ENCODE results near the gene FMOD.
"Not testable (repeated sequence)": the region's sequence is repeated elsewhere in the genome, so short reads cannot be mapped to it uniquely, and the experiment has no call there.

FMOD gene

GRCh38 chr1:203304919-203305808 lies 45.8 kb downstream of the FMOD start, which contains the start of gene BTG2:
TSS of gene BTG2 (plus strand) at chr1:203305519. CDS start at chr1:203305607, 88 bp downstream.
- DNase-seq: peak; percentile 68

- DNase-seq: no peak
These were observed 46.5 kb downstream of the FMOD start for GRCh38 chr1:203304391-203304918.

GRCh38 chr1:203302894-203303293 lies 48.0 kb downstream of the FMOD start:
- no peak for DNase-seq

- DNase-seq: no peak
These were observed 48.5 kb downstream of the FMOD start for GRCh38 chr1:203302456-203302855.

- DNase-seq: no peak
These were observed 49.6 kb downstream of the FMOD start for GRCh38 chr1:203301331-203301668.

- no peak for DNase-seq
These were observed 50.2 kb downstream of the FMOD start for GRCh38 chr1:203300441-203301330.

- not testable (repeated sequence) for DNase-seq
These were observed 51.0 kb downstream of the FMOD start for GRCh38 chr1:203299719-203300429.

- DNase-seq: no peak
These were observed 51.8 kb downstream of the FMOD start for GRCh38 chr1:203299169-203299568.

- DNase-seq: no peak
These were observed 54.4 kb downstream of the FMOD start for GRCh38 chr1:203296460-203297073.

- DNase-seq: no peak
These were observed 55.1 kb downstream of the FMOD start for GRCh38 chr1:203295796-203296195.

- DNase-seq: no peak
These were observed 59.5 kb downstream of the FMOD start for GRCh38 chr1:203291201-203292096.
